GM19468 (cell line): ENCODE data around the gene PRKN.

ENCODE experiments used
- ATAC-seq: cut with Tn5 transposase; IDR thresholded peaks from one replicate; pipeline ENCODE4 v1.9.1; 2021; ENCODE audit warnings: mild to moderate bottlenecking, moderate library complexity, moderate number of reproducible peaks; ENCODE audit not compliant: unreplicated experiment; ENCODE audit errors: extremely low read depth

The PRKN gene

DNA sequence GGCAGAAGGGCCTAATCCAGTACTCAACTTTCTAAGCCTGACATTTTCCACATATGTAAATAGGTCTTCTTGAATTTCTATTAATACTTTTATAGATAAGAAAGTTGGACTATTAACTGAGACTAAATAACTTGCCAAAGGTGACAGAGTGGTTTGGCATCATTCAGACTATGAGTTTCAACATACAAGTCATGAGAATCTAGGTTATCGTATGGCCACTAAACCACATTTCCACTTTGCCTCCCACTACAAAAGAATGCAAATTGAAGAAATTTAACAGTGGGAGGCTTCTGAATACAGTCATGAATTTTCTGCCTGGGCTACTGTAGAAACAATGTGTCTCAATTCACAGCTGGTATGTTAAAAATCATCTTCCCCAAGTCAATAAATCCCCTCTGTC, 922.7 kb downstream of the PRKN start:
- ATAC-seq: no peak

DNA sequence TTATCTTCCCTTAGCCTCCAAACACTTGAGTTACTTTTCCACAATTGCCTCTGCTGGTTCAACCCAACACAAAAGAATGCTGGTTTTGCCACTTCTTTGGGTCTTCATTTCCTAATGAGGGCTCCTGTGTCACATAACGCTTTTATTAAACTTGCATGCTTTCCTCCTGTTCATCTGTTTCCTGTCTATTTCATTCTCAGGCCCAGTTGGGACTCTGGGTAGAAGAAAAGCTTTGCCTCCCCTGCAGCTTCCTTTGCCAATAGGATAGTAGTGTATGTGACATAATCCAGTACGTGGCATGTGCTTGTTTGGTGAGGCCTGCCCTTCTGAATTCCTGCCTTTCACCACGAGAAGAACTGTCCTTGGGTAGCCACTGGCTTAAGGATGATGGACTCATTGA, 924.4 kb downstream of the PRKN start:
- no peak for ATAC-seq

DNA sequence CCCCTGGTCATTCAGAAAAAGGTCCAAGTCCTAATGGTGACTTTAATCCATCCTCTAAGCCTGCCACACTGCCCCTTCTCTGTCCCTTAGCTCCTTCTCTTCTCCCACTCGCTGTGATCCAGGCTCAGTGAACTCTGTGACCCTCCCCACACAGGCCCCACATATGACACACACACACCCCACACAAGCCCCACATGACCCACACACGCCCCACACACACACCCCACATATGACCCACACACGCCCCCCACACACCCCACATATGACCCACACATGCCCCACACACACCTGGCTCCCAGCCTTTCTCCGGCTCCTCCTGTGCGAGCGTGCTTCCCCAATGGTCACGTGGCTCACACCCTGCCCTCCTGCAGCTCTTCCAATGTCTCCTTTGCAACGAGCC, 925.3 kb downstream of the PRKN start:
- ATAC-seq: no peak

DNA sequence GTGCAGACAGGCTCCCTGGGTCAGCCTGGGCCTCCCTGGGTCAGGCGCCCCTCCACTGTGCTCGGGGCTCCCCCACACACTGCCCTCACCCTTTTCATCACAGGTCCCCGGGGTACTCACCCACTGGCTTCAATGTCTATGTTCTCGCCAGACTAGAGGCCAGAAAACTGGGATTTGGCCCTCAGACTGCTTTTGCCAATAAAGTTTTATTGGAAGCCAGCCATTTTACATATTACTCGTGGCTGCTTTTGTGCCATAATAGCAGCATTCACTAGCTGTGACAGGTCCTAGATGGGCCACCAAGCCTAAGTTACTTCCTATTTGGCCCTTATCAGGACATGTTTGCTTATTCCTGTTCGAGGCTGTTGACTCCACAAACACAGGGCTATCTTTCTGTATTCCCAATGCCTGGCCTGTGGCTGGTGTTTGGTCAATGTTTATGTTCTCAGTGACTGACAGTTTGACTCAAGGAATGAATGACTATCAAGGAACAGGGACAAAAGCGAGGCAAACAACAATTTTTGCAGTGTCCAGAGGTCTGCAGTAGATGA, 928.6 kb downstream of the PRKN start:
- no peak for ATAC-seq

DNA sequence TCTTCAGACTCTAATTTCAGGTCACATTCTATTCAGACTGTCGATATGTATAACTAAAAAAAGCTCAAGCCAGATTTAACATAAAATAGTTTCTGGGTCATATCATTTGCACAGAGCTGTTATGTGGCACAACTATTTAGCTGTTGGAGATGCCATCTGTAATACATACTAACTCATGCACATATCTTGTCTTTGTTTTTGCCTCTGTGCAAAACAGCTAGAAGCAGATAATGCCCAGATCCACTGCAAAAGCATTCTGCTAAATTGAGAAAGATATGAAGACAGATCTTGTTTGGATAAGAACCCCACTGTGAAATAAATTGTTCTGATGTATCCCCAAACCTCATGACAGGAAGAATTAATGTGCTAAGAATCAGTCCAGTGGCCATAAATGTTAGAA, 930.9 kb downstream of the PRKN start:
- no peak for ATAC-seq

DNA sequence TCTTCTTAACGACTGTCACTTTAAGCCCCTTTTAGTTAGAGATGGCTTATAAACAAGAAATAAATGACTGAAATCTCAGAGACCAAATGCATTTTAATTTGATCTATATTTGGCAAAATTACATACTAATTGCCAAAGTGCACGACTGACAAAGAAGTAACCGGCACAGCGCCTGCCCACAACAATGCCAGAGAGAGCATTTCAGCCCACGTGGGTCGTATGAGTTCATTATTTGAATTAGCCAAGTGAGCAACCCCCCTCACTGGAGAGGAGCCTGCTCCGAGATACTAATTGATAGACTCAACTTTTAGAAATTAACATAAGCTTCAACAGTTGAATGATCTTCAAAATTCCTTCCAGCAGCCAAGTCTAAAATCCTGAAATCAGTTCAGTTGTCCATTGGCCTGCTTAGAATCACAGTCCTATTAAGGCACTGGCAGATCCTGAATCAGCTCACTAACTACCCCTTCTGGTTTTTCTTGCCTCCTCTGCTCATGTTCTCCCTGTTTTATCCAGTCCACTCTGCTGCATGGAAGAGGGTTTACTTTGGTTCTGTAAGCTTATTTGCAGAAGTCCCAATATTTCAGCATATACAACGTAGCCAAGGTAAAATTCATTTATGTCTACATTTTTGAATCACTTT, 934.6 kb downstream of the PRKN start:
- ATAC-seq: no peak

DNA sequence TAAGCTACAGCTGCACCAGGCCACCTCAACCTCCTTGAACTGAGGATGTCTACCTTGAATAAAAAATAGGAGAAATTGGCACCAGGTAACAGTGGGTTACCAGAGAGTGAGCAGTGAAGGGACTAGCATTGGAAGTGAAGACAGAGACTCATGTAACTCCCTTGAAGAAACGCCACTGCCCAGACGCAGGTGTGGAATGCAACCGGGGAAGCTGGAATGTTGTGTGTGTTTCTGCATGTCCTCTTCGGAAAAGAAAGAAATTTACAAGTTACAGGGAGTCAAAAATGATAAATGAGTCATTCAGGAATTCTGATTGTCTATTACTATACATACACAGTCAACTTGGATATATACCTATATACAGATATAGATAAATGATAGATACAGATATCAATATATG, 939.0 kb downstream of the PRKN start:
- no peak for ATAC-seq

DNA sequence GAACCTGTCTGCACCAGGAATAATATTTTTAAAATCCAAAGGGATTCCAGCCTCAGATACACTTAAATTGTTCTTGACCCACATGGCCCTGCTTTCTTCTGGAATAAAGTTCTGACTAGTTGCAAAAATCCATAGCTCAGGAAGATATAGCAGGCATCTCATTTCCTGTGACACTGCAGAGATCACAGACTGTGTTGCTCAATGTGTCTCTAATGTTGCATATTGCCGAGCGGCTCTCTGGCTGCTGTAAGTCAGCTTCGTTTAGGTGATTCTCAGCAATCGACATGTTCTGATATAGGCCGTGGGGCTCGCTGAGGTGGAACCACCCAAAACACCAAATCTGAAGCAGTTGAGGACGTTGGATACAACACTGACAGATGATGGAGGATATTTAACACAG, 955.4 kb downstream of the PRKN start:
- no peak for ATAC-seq

DNA sequence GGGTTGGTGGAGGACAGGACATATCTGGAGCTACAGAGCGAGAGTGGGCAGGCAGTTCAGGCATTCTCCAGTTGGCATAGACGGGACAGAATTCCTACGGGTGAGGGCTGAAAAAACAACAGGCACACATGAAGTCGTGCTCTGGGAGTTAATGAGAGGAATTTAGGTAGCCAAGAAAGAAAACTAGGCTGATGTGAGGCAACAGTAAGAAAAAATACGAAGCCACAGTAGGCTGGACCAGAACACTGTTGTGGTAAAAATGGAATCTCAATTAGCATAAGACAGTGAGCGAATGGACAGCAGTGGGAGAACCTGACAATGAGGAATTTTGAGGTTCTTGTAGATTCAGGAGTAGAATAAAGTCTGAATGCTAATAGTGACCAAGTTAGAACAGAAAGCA, 965.6 kb downstream of the PRKN start:
- no peak for ATAC-seq

DNA sequence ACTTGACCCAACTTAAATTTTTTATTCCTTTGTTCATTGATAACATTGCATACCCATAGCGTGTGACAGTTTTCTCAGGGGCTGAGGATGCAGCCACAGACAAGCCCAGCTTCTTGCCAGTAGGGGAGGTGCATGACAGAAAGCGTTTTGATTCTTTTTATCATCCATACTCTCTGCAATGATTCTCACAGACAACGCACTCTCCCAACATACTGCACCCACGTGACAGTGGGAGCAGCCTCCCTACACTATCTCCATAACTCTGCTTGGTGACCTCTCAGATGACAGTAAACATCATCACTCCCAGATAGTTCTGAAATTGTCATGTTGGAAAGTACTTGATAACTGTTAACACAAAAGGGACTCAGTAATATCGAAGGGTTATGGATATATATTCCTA, 972.5 kb downstream of the PRKN start:
- no peak for ATAC-seq

DNA sequence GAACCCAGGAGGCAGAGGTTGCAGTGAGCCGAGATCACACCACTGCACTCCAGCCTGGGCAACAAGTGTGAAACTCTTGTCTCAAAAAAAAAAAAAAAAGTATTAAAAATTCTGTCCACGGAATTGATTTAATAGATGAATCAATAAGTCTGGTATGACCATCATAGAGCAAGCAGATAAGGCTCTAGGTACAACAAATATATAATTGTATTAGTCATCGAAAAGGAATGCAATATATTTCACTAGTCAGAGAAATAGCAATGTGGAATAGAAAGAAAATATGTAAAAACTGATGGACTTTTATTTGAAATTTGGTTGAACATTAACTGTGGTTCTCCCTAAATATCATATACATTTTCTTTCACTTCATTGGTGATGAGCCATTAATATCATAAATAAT, 976.9 kb downstream of the PRKN start:
- ATAC-seq: no peak

DNA sequence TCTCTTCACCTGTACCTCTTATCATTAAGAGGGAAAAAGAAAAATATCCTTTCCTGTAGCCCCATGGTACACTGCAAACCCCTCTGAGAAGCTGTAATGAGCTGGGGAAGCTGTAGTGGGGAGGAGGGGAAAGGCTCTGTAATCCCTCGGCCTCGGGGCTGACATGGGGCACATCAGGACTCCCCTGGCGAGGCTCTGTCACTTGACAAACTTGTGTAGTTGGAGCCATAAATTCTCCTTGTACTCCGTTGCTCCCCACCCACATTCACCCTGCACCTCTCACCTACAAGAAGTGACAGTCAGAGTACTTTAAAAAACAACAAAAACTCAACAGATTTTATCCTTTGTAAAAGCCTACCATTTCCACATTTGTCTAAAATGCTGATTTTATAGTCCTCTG, 978.0 kb downstream of the PRKN start:
- ATAC-seq: no peak

DNA sequence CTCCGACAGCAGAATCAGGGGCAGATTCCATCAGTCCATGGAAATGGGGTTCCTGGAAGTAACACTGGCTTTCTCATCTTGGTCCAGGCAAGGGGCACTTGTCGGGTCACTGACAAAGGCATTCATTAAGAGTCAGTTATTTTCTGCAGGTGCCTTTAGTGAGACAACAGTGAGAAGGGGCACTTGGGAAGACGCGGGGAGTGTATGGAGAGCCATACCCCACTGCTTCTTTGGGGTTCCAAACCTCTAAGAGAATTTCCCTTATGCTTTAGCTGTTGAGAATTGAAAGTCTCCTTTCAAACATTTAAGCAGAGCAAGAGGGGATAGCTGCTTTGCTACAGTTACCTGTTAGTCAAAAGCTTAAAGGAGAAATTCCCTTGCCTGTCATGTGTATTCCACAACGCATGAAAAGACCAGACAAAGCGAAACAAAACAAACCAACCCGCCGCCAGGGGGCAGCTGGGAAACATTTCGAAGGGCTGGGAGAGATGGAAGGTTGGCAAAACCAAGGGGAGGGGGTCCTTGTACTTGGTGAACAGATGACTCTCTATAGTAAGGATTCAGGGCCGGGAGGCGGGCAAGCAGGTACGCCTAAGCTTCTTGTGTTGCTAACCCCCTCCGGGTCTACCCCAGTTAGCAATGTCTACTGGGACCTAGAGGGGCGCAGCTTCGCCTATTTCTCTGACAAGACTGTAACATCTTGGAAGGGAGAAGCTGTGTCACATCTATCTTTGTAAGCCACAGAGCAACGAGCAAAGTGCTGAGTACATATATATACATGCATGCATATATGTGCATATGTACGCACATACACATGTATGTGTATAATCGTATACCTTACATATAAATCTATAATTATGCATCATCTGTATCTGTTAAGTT, 978.8 kb downstream of the PRKN start:
- ATAC-seq: no peak

DNA sequence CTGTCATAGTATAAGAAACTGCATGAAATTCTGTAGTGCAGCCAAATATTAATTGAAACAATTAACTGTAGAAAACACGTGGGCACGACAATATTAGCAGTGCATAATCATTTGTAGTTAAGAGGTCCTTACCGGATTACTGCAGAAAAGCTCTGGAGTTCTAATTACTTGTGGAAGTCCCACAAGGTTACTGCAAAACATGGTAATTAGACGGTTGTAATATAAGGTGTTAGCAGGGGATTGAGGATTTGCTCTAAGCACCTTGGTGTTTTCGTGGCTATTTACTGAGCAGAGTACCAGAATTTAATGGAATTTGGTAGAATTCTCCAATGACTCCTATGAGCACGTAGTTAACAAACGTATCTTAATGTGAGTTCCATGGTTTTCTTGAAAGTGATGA, 980.1 kb downstream of the PRKN start:
- ATAC-seq: no peak

DNA sequence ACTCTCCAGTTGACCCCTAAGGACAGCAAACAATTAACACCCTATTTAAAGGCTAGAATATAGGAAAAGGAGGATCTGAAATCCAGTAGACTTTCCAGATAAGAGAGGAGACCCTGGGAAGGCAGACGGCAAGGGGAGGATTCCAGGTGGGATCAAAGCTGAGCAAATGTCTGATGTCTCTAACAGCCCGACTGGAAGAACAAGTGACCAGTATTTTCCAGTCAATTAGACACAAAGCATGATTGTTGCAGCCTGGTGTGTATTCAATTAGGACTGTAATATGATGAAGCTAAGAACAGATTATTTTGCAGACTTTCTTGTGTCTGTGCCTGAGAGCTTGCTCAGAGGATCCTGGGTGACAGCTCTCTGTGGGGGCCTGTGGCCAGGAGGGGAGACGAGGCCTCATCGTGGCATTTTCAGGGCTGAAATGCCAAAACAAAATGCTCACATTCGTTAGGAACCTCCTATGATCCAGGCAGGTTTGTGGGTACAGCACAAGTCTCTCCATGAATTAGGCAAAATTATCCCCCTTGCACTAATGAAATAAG, 981.9 kb downstream of the PRKN start:
- ATAC-seq: no peak

DNA sequence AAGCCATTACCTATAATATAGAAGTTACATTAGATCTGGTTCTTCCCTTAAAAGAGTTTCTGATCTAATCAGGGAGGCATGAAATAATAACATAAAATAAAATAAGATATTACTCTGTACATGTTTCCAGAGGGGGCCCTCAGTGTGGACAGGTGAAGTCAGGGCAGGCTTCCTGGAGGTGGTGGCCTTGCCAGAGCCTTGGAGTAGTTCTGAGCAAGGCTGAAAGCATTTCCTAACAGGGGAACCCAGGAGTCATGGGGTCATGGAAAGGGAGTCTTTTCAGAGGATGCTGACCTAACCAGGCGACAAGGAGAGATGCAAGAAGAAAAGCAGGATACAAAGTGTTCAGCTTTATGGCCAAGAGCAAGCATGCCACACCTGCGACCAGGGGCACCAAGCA, 982.4 kb downstream of the PRKN start:
- no peak for ATAC-seq

DNA sequence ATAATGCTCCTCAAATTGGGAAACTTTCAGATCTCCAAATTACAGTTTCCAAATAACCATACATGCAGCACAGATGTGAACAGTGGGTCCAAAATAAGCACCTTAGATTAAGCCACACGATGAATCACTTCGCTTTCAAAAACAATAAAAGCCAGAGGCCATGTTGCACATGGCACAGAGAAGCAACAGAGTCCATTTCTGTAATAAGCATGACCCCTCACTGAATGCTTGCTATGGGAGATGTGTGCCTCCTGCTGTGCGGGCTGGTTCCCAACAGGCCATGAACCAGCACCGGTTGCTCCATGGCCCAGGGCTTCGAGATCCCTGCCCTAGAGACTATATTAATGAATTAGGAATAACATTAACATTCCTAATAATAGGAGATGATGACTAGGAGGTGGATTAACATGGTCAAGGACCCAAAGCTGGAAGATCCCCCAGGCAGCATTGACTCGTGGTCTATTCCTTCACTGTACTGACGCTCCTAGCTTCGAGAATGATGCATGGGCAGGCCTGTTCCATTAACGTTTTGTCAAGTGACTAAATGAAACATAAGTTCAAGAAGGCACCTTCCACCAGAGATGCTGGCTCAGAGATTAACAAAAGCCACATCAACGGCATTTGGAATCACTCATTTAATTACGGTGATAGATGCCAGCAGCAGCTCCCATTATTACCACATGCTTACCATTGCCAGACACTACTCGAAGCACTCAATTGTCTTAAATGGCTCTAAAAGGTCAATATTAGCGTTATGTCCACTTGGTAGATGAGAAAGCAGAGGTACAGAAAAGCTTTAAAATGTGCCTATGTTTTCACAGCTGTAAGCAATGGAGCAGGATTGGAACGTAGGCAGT, 983.1 kb downstream of the PRKN start:
- no peak for ATAC-seq

DNA sequence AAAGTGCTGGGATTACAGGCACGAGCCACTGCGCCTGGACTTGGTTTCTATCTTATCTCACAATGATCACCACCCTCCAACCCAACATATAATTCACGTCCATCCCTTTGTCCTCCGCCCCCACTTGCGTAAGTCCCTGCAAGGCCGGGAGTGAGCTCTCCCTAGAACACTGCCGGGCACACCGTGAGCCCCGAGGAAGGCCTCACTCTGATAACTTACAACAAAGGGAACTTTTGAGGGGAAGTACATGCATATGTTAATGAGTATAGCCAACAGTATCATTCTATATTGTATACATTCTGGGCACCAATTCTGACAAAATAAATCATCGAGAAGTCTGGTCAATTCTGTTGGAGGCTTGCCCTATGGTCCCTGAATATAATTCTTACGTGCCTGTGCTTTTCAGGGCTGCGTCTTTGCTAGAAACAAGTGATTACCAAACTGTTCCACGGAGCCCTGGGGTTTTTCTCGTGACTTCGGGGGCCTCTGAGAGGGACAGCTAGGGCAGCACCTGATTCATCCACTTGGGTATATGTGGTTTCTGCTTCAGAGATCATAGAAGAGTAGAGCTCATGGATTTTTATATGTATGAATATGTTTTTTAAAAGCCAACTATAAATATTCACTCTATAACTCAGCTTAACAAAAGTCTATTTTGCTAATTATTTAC, 983.9 kb downstream of the PRKN start:
- ATAC-seq: no peak

DNA sequence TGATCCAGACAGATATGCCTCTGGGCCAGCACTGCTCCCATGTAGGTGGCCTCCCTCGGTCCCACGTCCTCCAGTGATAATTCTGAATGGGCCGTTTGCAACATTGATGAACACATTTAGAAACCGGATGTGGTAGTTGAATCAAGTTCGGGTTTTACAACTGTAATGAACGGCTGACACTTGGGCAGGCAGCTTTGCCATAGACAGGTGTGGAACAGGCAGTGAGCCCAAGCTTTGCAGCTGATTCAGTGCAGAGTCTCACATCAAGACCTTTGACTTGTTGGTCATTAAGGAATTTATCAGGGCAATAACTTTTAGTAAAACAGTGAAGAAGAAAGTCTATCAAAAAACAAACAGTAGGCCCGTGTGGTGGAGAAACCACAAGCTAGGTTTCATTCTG, 987.1 kb downstream of the PRKN start:
- no peak for ATAC-seq

DNA sequence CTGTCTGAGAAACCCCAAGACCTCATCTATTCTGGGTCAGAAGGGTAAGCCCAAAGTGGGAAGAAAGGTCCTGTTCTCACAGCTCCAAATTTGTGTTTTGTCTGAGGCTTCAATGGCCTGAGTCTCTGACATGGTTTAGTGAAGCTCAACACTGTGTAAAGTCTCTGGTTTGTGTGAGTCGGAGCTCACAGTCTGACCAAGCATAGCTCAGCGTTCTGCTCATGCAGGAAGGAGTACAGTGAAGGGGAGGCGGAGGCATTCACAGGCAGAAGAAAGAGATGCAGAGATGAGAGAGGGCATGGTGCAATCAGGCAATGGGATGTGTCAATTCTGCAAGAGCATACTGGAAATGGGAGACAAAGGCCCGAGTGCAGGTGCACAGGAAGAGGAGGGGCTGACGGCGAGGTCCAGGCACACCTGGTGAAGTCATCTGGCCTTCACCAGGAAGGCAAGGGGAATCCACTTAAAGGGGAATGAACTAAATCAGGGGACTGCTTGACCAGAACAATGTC, 990.7 kb downstream of the PRKN start:
- ATAC-seq: no peak
